HG02840 (cell line): ENCODE data around the gene MINDY1.

Source experiments
- ATAC-seq: cut with Tn5 transposase; IDR thresholded peaks from one replicate; pipeline ENCODE4 v1.9.1; 2021; ENCODE audit warnings: mild to moderate bottlenecking, moderate library complexity, moderate number of reproducible peaks; ENCODE audit not compliant: unreplicated experiment, low FRiP score

MINDY1 gene

GRCh38 chr1:150994248-150994647, 12.5 kb downstream of the MINDY1 start:
- no peak for ATAC-seq

- ATAC-seq = no peak
These were observed 14.1 kb downstream of the MINDY1 start for GRCh38 chr1:150992626-150993025.

GRCh38 chr1:150987924-150988323, 18.8 kb downstream of the MINDY1 start:
- ATAC-seq = no peak

- no peak for ATAC-seq
These were observed 21.4 kb downstream of the MINDY1 start for GRCh38 chr1:150985179-150985825.

GRCh38 chr1:150981805-150982712, 24.6 kb downstream of the MINDY1 start, which contains the start of gene ANXA9:
TSS of gene ANXA9 (plus strand) at chr1:150982292. CDS start at chr1:150983106, 814 bp downstream.
- ATAC-seq = no peak

- no peak for ATAC-seq
These were observed 25.4 kb downstream of the MINDY1 start for GRCh38 chr1:150981177-150981804.

- no peak for ATAC-seq
These were observed 27.3 kb downstream of the MINDY1 start for GRCh38 chr1:150979092-150980056.

- no peak for ATAC-seq
These were observed 29.6 kb downstream of the MINDY1 start for GRCh38 chr1:150976879-150977694.

- ATAC-seq = no peak
These were observed 30.3 kb downstream of the MINDY1 start for GRCh38 chr1:150976401-150976821.

GRCh38 chr1:150974580-150975478, 31.9 kb downstream of the MINDY1 start, which contains the start of gene CERS2:
TSS of gene CERS2 (minus strand) at chr1:150974835. CDS start at chr1:150969090, 5,745 bp downstream.
- peak; percentile 50 for ATAC-seq

GRCh38 chr1:150973836-150974579, 32.7 kb downstream of the MINDY1 start:
- peak; percentile 53 for ATAC-seq

- no peak for ATAC-seq
These were observed 33.4 kb downstream of the MINDY1 start for GRCh38 chr1:150973258-150973835.

- no peak for ATAC-seq
These were observed 34.2 kb downstream of the MINDY1 start for GRCh38 chr1:150972417-150972940.

GRCh38 chr1:150971583-150972416, 34.9 kb downstream of the MINDY1 start:
- ATAC-seq = no peak

- no peak for ATAC-seq
These were observed 35.7 kb downstream of the MINDY1 start for GRCh38 chr1:150970808-150971582.
